Measurements from ENCODE around the gene PAN2.
"Not testable (repeated sequence)": the region's sequence is repeated elsewhere in the genome, so short reads cannot be mapped to it uniquely, and the experiment has no call there.

Gene PAN2

GRCh38 chr12:56333679-56334489 lies at the start of gene PAN2:
Gene PAN2 (minus strand): TSS chr12:56334000. CDS start chr12:56333094, 906 bp downstream.
- DNase-seq: peak; percentile 96

- DNase-seq: no peak
Observed at GRCh38 chr12:56382611-56383010, 48.8 kb upstream of the PAN2 start.

- DNase-seq: no peak
Observed at GRCh38 chr12:56377989-56378316, 44.2 kb upstream of the PAN2 start.

GRCh38 chr12:56377310-56377988 lies 43.6 kb upstream of the PAN2 start:
- DNase-seq: peak; percentile 63

GRCh38 chr12:56375598-56376434 lies 42.0 kb upstream of the PAN2 start:
- DNase-seq: no peak

- DNase-seq: peak; percentile 34
Observed at GRCh38 chr12:56374726-56375597, 41.2 kb upstream of the PAN2 start.

- DNase-seq: no peak
Observed at GRCh38 chr12:56373515-56373914, 39.7 kb upstream of the PAN2 start.

- no peak for DNase-seq
Observed at GRCh38 chr12:56366948-56367347, 33.1 kb upstream of the PAN2 start.

- no peak for DNase-seq
Observed at GRCh38 chr12:56362130-56363059, 28.6 kb upstream of the PAN2 start, which contains the start of gene APOF. Gene APOF (minus strand): TSS chr12:56362857. CDS start chr12:56362745, 112 bp downstream.

- DNase-seq: no peak
Observed at GRCh38 chr12:56361487-56362129, 27.8 kb upstream of the PAN2 start.

GRCh38 chr12:56359851-56360767 lies 26.3 kb upstream of the PAN2 start, which contains the start of gene STAT2:
Gene STAT2 (minus strand): TSS chr12:56360107. CDS start chr12:56356571, 3,536 bp downstream.
- DNase-seq: peak; percentile 100

- DNase-seq: peak; percentile 91
Observed at GRCh38 chr12:56358836-56359532, 25.2 kb upstream of the PAN2 start.

- no peak for DNase-seq
Observed at GRCh38 chr12:56351325-56351724, 17.5 kb upstream of the PAN2 start.

GRCh38 chr12:56350662-56351061 lies 16.9 kb upstream of the PAN2 start:
- no peak for DNase-seq

- no peak for DNase-seq
Observed at GRCh38 chr12:56348776-56349175, 15.0 kb upstream of the PAN2 start.

GRCh38 chr12:56347255-56347654 lies 13.5 kb upstream of the PAN2 start:
- DNase-seq: not testable (repeated sequence)

GRCh38 chr12:56346675-56347074 lies 12.9 kb upstream of the PAN2 start:
- no peak for DNase-seq

GRCh38 chr12:56342290-56342689 lies 8.5 kb upstream of the PAN2 start:
- not testable (repeated sequence) for DNase-seq

GRCh38 chr12:56341616-56342015 lies 7.8 kb upstream of the PAN2 start:
- DNase-seq: no peak
